Erythroblast (primary cell): ENCODE data around the gene MTLN.
A peak's percentile ranks its signal among the peaks of the same experiment; 100 is the strongest.
"Not testable (repeated sequence)": the region's sequence is repeated elsewhere in the genome, so short reads cannot be mapped to it uniquely, and the experiment has no call there.

Experiments
- DNase-seq, 2 experiments: peaks; one replicate each; lab custom pipeline; 2025; lab: John Stamatoyannopoulos, UW
- GATA1 ChIP-seq: IDR thresholded peaks from 2 replicates; pipeline ENCODE4 v1.6.1; 2011; ENCODE audit warnings: low read depth, mild to moderate bottlenecking, control low read depth, low read length, moderate library complexity
- POLR2A ChIP-seq: IDR thresholded peaks from 2 replicates; pipeline ENCODE4 v1.6.1; 2011; ENCODE audit warnings: mild to moderate bottlenecking, low read length

Gene MTLN, protein sequence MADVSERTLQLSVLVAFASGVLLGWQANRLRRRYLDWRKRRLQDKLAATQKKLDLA

DNA sequence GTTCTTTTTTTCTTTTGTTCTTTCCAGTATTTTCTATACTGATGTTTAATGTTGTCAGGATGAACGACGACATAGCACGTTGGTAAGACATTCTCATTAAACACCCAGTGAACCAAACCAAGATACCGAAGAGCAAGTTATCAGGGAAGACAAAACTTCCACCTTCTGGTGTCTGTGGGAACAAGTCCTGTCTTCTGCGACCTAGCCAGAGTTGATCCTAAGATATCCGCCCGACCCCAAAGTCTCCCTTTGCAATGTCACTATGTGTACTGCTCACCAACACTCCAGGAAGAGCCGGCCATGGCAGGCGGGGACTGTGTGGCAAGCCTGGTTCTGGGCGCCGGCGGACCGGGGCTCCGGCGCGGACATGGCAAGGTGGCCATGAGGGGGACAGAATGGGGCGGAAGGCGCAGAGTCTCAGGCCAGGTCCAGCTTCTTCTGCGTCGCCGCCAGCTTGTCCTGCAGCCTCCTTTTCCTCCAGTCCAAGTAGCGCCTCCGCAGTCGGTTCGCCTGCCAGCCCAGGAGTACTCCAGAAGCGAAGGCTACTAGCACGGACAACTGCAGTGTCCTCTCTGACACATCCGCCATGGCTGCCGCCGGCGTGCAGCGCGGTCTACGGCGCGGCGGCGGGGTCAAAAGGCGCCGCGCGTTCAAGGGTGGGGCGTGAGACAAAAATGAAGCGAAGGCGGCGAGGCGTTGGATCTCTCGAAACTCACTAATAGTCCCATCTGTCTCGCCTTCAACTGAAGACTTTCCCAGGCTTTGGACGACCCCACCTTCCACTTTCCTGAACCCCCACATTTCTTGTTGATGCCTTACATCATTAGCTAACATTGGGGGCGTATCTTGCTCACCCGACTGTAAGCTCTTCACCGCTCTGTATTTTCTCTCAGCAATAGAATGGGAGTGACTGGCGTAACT is at the start of gene MTLN:
MTLN (minus strand) TSS at position 610 of the 921 bp plus-strand sequence; CDS start at position 588, 22 bp downstream.
- peak; percentile 87 for TF ChIP-seq POLR2A
- no peak for TF ChIP-seq GATA1
- DNase-seq, result peak; percentile 87 to 88

DNA sequence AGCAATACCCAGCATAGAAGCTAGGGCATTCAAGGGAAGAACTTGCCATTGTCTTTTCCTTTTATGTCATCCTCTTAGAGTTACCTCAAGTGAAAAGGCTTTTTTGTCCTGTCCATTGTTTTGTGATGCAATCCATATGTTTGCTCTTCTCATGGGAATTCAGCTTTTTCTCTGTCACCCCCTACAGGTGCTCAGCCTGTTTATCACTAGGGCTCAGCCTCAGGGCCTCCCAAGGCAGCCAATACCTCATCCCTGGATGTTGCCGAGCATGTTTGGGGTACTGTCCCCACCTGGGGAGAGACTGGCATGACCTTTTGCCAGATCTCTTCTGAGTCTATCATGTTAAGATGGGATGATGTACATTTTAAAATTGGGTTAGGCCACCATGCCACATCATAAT is 49.6 kb upstream of the MTLN start:
- not testable (repeated sequence) for DNase-seq

DNA sequence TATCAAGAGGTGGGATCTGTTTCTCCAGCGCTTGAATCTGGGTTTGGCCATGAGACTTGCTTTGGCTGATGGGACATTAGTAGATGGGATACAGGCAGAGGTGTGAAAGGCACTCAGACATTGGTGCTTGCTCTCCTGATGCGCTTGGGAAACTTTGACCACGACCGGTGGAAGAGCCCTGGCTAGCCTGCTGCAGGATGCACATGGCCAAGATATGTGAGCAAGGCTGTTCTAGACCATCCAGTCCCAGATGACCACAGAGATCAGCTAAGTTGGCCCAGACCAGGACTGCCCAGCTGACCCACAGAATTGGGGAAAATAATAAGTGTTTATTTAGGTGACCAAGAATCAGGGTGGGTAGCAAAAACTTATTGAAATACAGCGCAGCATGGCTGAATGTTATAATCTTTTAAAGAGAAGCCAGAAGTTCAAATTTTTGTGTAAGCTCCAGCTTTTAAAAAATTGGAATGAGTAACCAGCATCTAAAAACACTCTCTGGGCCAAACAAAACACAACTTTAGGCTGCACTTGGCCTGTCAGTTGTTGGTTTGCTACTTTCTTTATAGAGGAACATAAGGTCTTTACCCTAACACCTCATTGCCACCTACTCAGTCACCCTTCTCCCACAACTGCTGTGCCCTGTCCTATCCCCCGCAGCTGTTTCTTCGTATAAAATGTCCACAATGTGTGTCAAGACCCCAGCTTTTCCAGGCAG is 35.9 kb upstream of the MTLN start:
- DNase-seq, result not testable (repeated sequence)

DNA sequence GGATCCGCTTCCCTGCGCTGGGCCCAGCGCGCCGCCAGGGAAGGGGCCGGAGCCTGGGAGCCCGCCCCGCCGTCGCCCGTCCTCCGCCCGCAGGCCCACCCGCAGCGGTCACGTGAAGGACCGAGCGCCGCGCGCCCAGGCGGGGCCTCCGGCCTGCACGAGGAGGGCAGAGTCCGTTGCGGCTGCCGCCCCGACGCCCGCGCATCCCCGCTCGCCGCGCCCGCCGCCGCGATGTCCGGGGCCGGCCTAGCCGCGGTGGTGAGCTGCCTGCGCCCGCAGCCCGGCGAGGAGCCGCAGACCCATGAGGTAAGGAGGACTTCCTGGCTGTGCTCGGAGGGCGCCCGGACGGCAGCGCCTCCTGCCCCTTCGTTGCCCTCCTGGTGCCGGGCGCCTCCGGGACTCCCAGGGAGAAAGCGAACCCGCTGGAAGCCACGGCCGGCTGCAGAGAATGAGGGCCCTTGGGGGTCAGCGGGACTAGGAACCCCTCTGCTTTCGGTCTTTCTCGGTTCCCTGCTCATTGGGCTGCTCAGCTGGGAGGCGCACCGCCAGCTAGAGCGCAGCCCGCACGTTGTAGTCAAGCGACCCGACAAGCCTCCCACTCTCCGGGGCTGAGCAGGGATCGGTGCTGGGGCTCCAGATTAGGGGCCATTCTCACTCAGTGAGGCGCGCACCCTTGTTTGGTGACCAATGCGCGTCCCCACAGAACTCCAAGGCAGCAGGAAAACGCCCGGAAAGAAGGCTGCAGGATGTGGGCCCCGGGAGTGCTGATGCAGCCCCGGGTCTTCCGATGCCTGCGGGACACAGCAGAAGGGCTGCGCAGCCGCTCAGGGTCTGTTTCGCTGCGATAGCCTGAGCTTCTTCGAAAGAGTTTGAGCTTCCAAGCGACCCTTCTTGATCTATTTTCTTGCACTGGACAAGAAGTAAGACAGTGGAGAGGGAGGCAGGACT is 33.4 kb upstream of the MTLN start:
- not testable (repeated sequence) for DNase-seq

DNA sequence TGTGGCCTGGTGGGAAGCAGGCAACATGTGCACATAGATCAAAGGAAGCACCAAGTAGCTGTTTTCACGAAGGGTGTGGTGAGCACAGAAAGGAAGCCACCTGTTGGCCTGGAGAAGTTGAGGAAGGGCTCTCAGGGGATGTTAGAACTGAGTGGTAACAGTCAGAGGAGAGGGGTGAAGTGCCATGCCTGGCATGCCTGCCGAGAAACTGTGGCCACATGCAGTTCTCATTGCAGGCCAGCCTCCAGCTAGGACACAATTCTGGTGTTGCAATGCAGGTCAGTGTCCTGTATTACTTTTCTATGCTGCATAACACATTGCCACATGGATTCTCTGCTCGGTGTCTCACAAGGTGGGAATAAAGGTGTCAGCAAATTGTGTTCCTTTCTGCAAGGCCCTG is 30.9 kb upstream of the MTLN start:
- not testable (repeated sequence) for DNase-seq

DNA sequence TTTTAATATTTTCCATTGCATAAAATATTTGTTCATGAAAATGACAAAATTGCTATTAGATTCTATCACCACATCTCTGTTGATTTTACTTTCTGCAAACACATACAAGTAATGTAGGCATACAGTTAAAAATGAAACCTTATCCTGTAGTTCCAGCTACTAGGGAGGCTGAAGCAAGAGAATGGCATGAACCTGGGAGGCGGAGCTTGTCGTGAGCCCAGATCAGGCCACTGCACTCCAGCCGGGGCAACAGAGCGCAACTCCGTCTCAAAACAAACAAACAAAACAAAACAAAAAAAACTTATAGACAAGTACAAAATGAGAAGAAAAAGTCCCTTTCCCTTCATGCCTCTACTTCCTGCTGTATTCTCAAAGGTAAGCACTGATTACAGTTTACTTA is 22.2 kb upstream of the MTLN start:
- DNase-seq, result not testable (repeated sequence)

DNA sequence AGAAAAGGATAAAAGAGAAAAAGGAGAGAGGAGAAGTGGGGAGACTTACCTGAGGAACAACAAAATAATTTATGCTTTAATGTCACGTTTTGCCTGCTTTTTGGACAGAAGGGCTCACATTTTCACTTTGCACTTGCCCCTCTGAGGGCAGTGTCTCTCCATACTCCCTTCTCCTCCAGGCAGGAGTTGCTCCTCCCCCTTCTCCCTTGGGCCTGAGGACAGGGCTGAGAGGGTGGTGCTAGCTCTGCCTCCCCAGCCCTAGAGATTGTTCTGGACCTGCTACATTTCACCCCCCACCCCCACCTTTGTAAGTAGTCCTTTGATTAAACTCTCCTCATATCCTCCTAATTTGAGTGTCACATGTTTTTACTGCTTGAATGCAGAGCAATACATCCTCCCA is 17.5 kb upstream of the MTLN start:
- DNase-seq, result not testable (repeated sequence)

DNA sequence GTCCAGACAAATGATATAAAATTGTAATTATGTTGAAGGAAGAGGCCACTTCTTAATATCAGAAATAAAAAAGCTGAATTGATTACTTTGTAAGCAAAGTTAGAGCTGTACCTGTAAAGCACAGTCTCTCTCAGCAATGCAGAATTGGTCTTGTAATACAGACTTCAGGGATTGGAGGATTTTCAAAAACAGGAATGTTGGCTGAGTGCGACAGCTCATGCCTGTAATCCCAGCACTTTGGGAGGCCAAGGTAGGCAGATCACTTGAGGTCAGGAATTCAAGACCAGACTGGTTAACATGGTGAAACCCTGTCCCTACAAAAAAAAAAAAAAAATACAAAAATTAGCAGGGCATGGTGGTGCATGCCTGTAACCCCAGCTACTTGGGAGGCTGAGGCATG is 10.3 kb upstream of the MTLN start:
- not testable (repeated sequence) for DNase-seq

DNA sequence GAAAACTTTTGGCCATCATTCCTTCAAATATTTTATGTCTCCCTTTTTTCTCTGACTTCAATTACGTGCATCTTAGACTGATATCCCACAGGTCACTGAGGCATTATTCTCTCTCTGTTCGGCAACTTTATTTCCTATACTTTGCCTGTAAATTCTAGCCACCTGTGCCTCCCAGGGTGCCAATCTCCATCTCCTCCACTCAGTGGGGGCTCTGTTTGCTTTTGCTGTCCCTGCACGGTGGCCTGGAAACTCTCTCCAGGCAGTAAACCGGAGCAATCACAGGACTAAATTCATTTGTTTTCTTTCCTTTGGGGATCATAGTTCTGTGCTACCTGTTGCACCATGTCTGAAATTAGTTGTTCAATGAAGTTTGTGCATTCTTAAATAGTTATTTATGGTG is 9.6 kb upstream of the MTLN start:
- TF ChIP-seq GATA1 (no peak), POLR2A (no peak)

DNA sequence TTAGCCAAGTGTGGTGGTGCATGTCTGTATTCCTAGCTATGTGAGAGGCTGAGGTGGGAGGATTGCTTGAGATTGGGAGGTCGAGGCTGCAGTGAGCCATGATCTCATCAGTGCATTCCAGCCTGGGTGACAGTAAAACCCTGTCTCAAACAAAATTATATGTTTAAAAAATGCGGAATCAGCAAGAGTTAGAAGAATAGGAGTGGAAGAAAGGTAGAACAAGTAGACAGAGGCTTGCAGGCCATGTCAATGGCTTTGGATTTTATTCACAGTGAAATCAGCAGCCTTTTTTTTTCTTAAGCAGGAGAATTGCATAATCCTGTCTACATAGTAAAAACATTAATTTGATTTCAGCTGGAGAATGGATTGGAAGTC is 7.8 kb upstream of the MTLN start:
- TF ChIP-seq GATA1, result no peak
- no peak for TF ChIP-seq POLR2A
- no peak for DNase-seq

More for the DNA sequence above, 9.6 kb upstream of the MTLN start:
- no peak for DNase-seq

DNA sequence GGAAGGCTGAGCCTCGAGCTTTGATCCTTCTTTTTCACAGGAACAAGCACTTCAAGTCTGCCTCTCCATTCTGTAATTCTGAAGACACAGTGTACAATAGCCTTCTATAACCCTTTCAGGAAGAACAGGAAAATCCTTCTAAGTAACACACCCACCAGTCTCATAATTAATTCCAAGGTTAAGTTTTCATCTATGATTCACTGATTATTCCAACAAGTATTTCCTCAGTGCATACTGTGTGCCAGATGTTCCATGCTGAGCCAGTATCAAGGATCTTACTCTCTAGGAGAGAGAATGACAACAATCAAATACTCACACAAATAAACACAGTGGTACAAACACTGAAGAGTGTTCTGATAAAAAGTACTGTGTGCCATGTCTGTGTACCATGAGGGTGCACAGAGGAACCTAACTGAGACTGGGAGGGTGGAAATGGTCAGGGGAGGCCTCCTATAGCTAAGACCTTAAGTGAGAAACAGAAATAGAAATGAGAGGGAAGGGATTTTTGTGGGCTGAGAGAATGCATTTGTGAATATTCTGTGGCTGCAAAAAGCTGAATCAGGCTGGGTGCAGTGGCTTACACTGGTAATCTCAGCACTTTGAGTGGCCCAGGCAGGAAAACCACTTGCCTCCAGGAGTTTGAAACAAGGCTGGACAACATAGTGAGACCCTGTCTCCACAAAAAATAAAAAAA is 7.3 kb upstream of the MTLN start:
- TF ChIP-seq GATA1 (no peak), POLR2A (no peak)
- no peak for DNase-seq

DNA sequence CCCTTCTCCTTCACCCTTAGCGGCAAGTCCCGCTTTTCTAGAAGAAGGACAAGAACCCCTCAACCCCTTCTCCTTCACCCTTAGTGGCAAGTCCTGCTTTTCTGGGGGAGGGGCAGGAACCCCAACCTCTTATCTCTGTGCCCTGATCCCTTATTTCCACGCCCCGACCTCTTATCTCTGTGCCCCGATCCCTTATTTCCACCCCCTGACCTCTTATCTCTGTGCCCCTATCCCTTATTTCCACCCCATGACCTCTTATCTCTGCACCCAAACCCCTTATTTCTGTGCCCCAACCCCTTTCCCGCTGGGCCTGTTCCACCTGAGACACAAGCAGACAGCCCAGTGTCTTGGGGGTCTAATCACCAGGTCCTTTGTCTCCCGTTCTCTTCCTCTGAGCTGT is 6.5 kb upstream of the MTLN start:
- peak; percentile 6 to 47 for DNase-seq

DNA sequence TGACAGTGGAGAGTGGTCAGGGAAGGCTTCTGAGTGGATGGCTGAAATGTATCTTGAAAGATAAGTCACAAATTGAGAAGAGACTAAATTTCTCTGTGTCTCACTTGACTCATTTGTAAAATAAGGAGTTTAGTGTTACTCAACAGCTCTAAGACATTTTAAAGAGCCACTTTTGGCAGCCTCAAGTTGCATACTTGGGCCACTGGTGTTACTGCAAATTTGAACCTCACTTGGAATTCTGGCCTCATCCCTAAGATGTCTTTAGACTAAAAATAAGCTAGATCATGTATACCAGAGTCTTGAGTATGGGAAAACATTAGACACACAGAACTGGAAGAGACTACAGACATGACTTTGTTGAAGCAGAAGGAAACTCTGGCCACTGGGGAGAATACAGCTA is 4.5 kb upstream of the MTLN start:
- TF ChIP-seq GATA1, result no peak
- no peak for TF ChIP-seq POLR2A
- DNase-seq, result no peak

DNA sequence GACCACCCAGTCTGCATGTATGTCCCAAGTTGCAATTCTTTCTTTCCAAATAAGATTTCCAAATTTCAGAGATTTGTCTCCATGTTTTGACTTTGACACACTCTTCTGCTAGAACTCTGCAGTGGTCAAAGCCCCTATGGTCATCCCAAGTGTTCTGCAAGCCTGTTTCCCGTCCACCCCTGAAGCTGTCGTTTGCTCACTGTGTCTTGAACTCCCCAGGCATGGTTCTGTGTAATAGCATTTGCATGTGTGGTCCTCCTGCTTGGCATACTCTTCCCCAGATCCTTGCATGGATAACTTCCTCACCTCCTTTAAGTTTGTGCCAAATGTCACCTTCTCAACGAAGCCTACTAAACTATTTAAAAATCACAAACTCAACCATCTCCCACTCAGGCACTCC is 3.9 kb upstream of the MTLN start:
- DNase-seq, result no peak
- no peak for TF ChIP-seq POLR2A
- TF ChIP-seq GATA1, result no peak
